Neuronal stem cell (in vitro differentiated cells): ENCODE results near the gene COA7.

ENCODE experiments used
- DNase-seq: peaks from one replicate; pipeline ENCODE4 v3.0.0-alpha.2; 2013; ENCODE audit warnings: low spot score
- H2AFZ ChIP-seq: one replicate; pipeline ENCODE4 v1.6.1; 2013; ENCODE audit warnings: mild to moderate bottlenecking, low read length, inconsistent platforms
- H2AK5ac ChIP-seq: 2 replicates; pipeline ENCODE4 v1.6.1; 2013; ENCODE audit warnings: low read depth, mild to moderate bottlenecking, inconsistent platforms, low read length, moderate library complexity, mixed read lengths
- H2BK120ac ChIP-seq: 2 replicates; pipeline ENCODE4 v1.6.1; 2013; ENCODE audit warnings: low read depth, mild to moderate bottlenecking, inconsistent platforms, low read length, moderate library complexity, mixed read lengths
- H2BK12ac ChIP-seq: one replicate; pipeline ENCODE4 v1.6.1; 2013; ENCODE audit warnings: low read length, inconsistent platforms
- H2BK15ac ChIP-seq: 2 replicates; pipeline ENCODE4 v1.6.1; 2013; ENCODE audit warnings: mild to moderate bottlenecking, low read length, inconsistent platforms, mixed read lengths
- H2BK5ac ChIP-seq: one replicate; pipeline ENCODE4 v1.6.1; 2013; ENCODE audit warnings: inconsistent platforms, mild to moderate bottlenecking, low read length, moderate library complexity
- H3K14ac ChIP-seq: one replicate; pipeline ENCODE4 v1.6.1; 2013; ENCODE audit warnings: low read length, inconsistent platforms
- H3K18ac ChIP-seq: 2 replicates; pipeline ENCODE4 v1.6.1; 2013; ENCODE audit warnings: low read length, inconsistent platforms
- H3K23ac ChIP-seq: 2 replicates; pipeline ENCODE4 v1.6.1; 2013; ENCODE audit warnings: low read depth, mild to moderate bottlenecking, mixed read lengths, low read length, inconsistent platforms; ENCODE audit not compliant: poor library complexity
- H3K27ac ChIP-seq: replicated peaks from 3 replicates; pipeline ENCODE4 v1.5.1; 2013; ENCODE audit warnings: low read length, inconsistent platforms
- H3K27me3 ChIP-seq, 3 experiments: 2 replicates each; pipeline ENCODE4 v1.6.1; 2013; ENCODE audit warnings: low read length in 3 of 3, mild to moderate bottlenecking in 2 of 3, inconsistent platforms in 1 of 3, low read depth in 1 of 3, mixed read lengths in 1 of 3, moderate library complexity in 1 of 3; ENCODE audit not compliant: control insufficient read depth in 3 of 3, insufficient read depth in 3 of 3
- H3K36me3 ChIP-seq, 2 donors: replicated peaks in 1 of 2; 2 replicates each; pipeline ENCODE4 v1.6.1; 2013; ENCODE audit warnings: low read length in 2 of 2; ENCODE audit not compliant: control insufficient read depth in 2 of 2, insufficient read depth in 2 of 2
- H3K4ac ChIP-seq: 2 replicates; pipeline ENCODE4 v1.6.1; 2013; ENCODE audit warnings: inconsistent platforms, mild to moderate bottlenecking, low read length, moderate library complexity
- H3K4me1 ChIP-seq, 2 donors: 1 replicate in 1 of 2; 2 replicates in 1 of 2; pipeline ENCODE4 v1.6.1; 2013; ENCODE audit warnings: low read length in 2 of 2, low read depth in 1 of 2; ENCODE audit not compliant: control insufficient read depth in 2 of 2, insufficient read depth in 1 of 2
- H3K4me2 ChIP-seq: one replicate; pipeline ENCODE4 v1.6.1; 2013; ENCODE audit warnings: mild to moderate bottlenecking, low read length, inconsistent platforms; ENCODE audit not compliant: insufficient read depth, poor library complexity, severe bottlenecking
- H3K4me3 ChIP-seq, 2 donors: 2 replicates each; pipeline ENCODE4 v1.5.1; 2013; ENCODE audit warnings: low read length in 2 of 2, mild to moderate bottlenecking in 2 of 2, inconsistent platforms in 1 of 2, moderate library complexity in 1 of 2
- H3K79me1 ChIP-seq: one replicate; pipeline ENCODE4 v1.6.1; 2013; ENCODE audit warnings: low read depth, mild to moderate bottlenecking, inconsistent platforms, low read length, moderate library complexity
- H3K9ac ChIP-seq: one replicate; pipeline ENCODE4 v1.6.1; 2013; ENCODE audit warnings: mild to moderate bottlenecking, low read depth, low read length, inconsistent platforms; ENCODE audit not compliant: poor library complexity
- H3K9me3 ChIP-seq, 2 donors: replicated peaks in 1 of 2; 2 replicates each; pipeline versions ENCODE3 to v1.6.1; 2013; ENCODE audit warnings: low read length in 2 of 2, mild to moderate bottlenecking in 2 of 2, inconsistent platforms in 1 of 2, low read depth in 1 of 2, mixed read lengths in 1 of 2, moderate library complexity in 1 of 2; ENCODE audit not compliant: control insufficient read depth in 2 of 2, insufficient read depth in 1 of 2
- H4K8ac ChIP-seq: one replicate; pipeline ENCODE4 v1.6.1; 2013; ENCODE audit warnings: low read depth, mild to moderate bottlenecking, inconsistent platforms, low read length, moderate library complexity
- H4K91ac ChIP-seq: one replicate; pipeline ENCODE4 v1.6.1; 2013; ENCODE audit warnings: low read length, low read depth, mild to moderate bottlenecking, inconsistent platforms; ENCODE audit not compliant: poor library complexity
- WGBS, 2 donors: extraction: QIAGEN DNeasy Blood & Tissue Kit; methylation state at CpG; one replicate each; pipeline ENCODE4 v1.1.7; 2013; ENCODE audit warnings: missing lambda C conversion rate in 2 of 2, mixed read lengths in 1 of 2; ENCODE audit not compliant: insufficient read length in 2 of 2, insufficient replicate concordance in 1 of 2; ENCODE audit errors: extremely low coverage in 2 of 2; 5-methylcytosine and 5-hydroxymethylcytosine counted together

The COA7 gene

DNA sequence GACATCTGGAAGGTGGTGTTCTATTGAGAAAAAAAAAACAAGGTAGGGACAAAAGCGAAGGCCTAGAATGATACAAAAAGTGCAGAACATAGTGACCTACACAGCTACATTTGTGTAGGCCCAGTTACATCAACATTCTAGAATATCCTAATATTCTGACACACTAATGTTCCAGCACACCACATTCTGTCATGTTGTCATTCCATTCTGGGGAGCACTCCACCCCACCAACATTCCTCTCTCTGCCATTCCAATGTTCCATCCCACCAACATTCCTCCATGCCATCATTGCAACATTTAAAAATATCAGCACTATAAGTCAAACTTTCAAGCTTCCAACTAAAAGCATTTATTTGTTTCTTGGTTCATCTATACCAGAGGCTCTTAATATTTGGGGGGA is 28.5 kb downstream of the COA7 start:
- peaks cover 4 to 12% of the 10 kb centered on the region in 2 donors for H3K4me1 ChIP-seq
- no peak overlapping the region for H3K4ac ChIP-seq
- H3K23ac ChIP-seq = no peak overlapping the region
- WGBS, 2 donors = no CpG with 5 or more reads among the region's 1 CpG
- no peak overlapping the region for H3K27ac ChIP-seq
- H2BK120ac ChIP-seq = no peak overlapping the region
- no peaks in the 10 kb centered on the region for H3K27me3 ChIP-seq
- DNase-seq = no peak
- no peak overlapping the region for H2BK5ac ChIP-seq
- no peak overlapping the region for H2AK5ac ChIP-seq
- no peaks in the 10 kb centered on the region for H3K79me1 ChIP-seq
- no peak overlapping the region for H4K8ac ChIP-seq
- no peak overlapping the region for H3K4me2 ChIP-seq
- no peaks in the 10 kb centered on the region for H3K36me3 ChIP-seq
- no peaks in the 10 kb centered on the region for H3K9me3 ChIP-seq
- H2BK15ac ChIP-seq = no peak overlapping the region
- no peak overlapping the region for H2AFZ ChIP-seq
- H4K91ac ChIP-seq = no peak overlapping the region
- no peak overlapping the region for H2BK12ac ChIP-seq
- no peak overlapping the region for H3K18ac ChIP-seq
- H3K14ac ChIP-seq = no peak overlapping the region
- H3K9ac ChIP-seq = no peak overlapping the region
- H3K4me3 ChIP-seq = no peak overlapping the region

DNA sequence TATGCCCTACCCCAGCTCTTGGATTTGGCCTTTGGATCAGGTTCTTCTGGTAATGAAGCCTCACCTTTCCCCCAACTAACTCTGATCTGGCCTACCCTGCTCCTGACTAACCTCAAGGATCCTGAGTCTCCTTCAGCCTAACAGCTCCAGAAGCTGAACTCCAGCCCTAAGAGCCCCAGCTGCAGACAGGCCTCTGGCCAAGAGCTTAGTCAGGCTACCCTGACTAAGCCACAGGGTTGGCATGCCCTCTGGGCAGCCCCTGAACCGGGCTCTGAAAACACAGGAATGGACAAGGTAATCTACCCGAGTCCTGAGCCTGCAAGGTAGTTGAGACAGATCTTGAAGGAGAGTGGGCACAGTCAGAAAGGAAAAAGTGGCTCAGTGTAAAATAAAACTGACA is 29.4 kb downstream of the COA7 start:
- Histone ChIP-seq H2BK12ac (no peak overlapping the region), H3K27me3 (no peaks in the 10 kb centered on the region), H3K14ac (no peak overlapping the region), H2BK120ac (no peak overlapping the region), H3K9me3 (no peaks in the 10 kb centered on the region), H3K4me3 (no peak overlapping the region), H3K18ac (no peak overlapping the region), H4K8ac (no peak overlapping the region), H2AFZ (no peak overlapping the region), H2AK5ac (peak overlapping the region; percentile 11), H3K9ac (no peak overlapping the region), H3K4me1 (peaks cover 4 to 13% of the 10 kb centered on the region in 2 donors), H3K4me2 (no peak overlapping the region), H4K91ac (no peak overlapping the region), H3K79me1 (no peaks in the 10 kb centered on the region), H2BK5ac (no peak overlapping the region), H3K23ac (no peak overlapping the region), H3K36me3 (no peaks in the 10 kb centered on the region), H3K27ac (no peak overlapping the region), H3K4ac (no peak overlapping the region), H2BK15ac (no peak overlapping the region)
- no peak for DNase-seq
- WGBS, 2 donors = no CpG with 5 or more reads among the region's 2 CpGs

- H3K14ac ChIP-seq = no peak overlapping the region
- H3K23ac ChIP-seq = no peak overlapping the region
- H2BK120ac ChIP-seq = no peak overlapping the region
- no peak overlapping the region for H2BK12ac ChIP-seq
- H4K91ac ChIP-seq = no peak overlapping the region
- H3K27me3 ChIP-seq = no peaks in the 10 kb centered on the region
- no peak overlapping the region for H3K9ac ChIP-seq
- H3K4me3 ChIP-seq = no peak overlapping the region
- H3K4me1 ChIP-seq = peaks cover 6 to 20% of the 10 kb centered on the region in 2 donors
- no peak overlapping the region for H3K4ac ChIP-seq
- no peak overlapping the region for H2BK15ac ChIP-seq
- H3K9me3 ChIP-seq = no peaks in the 10 kb centered on the region
- DNase-seq = no peak
- H3K27ac ChIP-seq = no peak overlapping the region
- no peak overlapping the region for H2BK5ac ChIP-seq
- WGBS, 2 donors = no CpG with 5 or more reads among the region's 3 CpGs
- no peak overlapping the region for H2AK5ac ChIP-seq
- no peak overlapping the region for H2AFZ ChIP-seq
- no peaks in the 10 kb centered on the region for H3K79me1 ChIP-seq
- H3K4me2 ChIP-seq = no peak overlapping the region
- H4K8ac ChIP-seq = no peak overlapping the region
- no peaks in the 10 kb centered on the region for H3K36me3 ChIP-seq
- H3K18ac ChIP-seq = no peak overlapping the region
Observed at GRCh38 chr1:52667984-52668383, 30.2 kb downstream of the COA7 start.

GRCh38 chr1:52667290-52667689 is 30.9 kb downstream of the COA7 start:
- H2BK120ac ChIP-seq = no peak overlapping the region

More at GRCh38 chr1:52667290-52667689, 30.9 kb downstream of the COA7 start:
- Histone ChIP-seq H3K4ac (no peak overlapping the region), H4K91ac (no peak overlapping the region), H2BK15ac (no peak overlapping the region), H3K9me3 (no peaks in the 10 kb centered on the region), H3K27me3 (no peaks in the 10 kb centered on the region), H3K14ac (no peak overlapping the region), H4K8ac (no peak overlapping the region), H3K4me1 (peaks cover 5 to 20% of the 10 kb centered on the region in 2 donors), H3K27ac (no peak overlapping the region), H3K23ac (no peak overlapping the region), H3K4me3 (no peak overlapping the region), H3K79me1 (no peaks in the 10 kb centered on the region), H2AK5ac (no peak overlapping the region), H2AFZ (no peak overlapping the region), H3K36me3 (no peaks in the 10 kb centered on the region), H3K4me2 (no peak overlapping the region), H3K18ac (no peak overlapping the region), H3K9ac (no peak overlapping the region), H2BK12ac (no peak overlapping the region), H2BK5ac (no peak overlapping the region)
- no peak for DNase-seq
- WGBS, 2 donors = no CpG with 5 or more reads among the region's 5 CpGs
